OCI-LY1 (cell line): ENCODE results near the gene MEIKIN.

Source experiments
- H2AFZ ChIP-seq: fragments of 200-600 bp; sonication (generic), shearing (Covaris generic); 2 replicates; pipeline ENCODE4 v1.6.0; 2014; ENCODE audit warnings: antibody characterized with exemption, mild to moderate bottlenecking, low read length
- H3F3A ChIP-seq: fragments of 200-600 bp; sonication (generic), shearing (Covaris generic); 2 replicates; pipeline ENCODE4 v1.6.0; 2014; ENCODE audit warnings: mild to moderate bottlenecking, antibody characterized with exemption, low read length, moderate library complexity; ENCODE audit not compliant: insufficient read depth
- H3K27ac ChIP-seq: fragments of 200-600 bp; sonication (generic); 2 replicates; pipeline ENCODE4 v1.5.1; 2014; ENCODE audit warnings: low read length, mixed run types, mild to moderate bottlenecking, low read depth; ENCODE audit not compliant: poor library complexity, severe bottlenecking
- H3K27me3 ChIP-seq: fragments of 200-600 bp; sonication (generic); 2 replicates; pipeline ENCODE4 v1.6.0; 2014; ENCODE audit warnings: antibody characterized with exemption, mild to moderate bottlenecking, low read length, moderate library complexity; ENCODE audit not compliant: insufficient read depth
- H3K36me3 ChIP-seq: fragments of 200-600 bp; sonication (generic); 2 replicates; pipeline ENCODE4 v1.6.1; 2014; ENCODE audit warnings: mild to moderate bottlenecking, antibody characterized with exemption, low read length, moderate library complexity, mixed read lengths; ENCODE audit not compliant: insufficient read depth
- H3K4me1 ChIP-seq: fragments of 200-600 bp; sonication (generic); 2 replicates; pipeline ENCODE4 v1.5.1; 2014; ENCODE audit warnings: mild to moderate bottlenecking, low read length, moderate library complexity; ENCODE audit not compliant: insufficient read depth, severe bottlenecking
- H3K4me2 ChIP-seq: fragments of 200-600 bp; sonication (generic), shearing (Covaris generic); 2 replicates; pipeline ENCODE4 v1.6.1; 2014; ENCODE audit warnings: low read length
- H3K4me3 ChIP-seq: fragments of 200-600 bp; sonication (generic); 2 replicates; pipeline ENCODE4 v1.5.1; 2014; ENCODE audit warnings: low read length, low read depth, mild to moderate bottlenecking, mixed read lengths; ENCODE audit not compliant: poor library complexity, severe bottlenecking
- H3K79me2 ChIP-seq: fragments of 200-600 bp; shearing (Covaris generic); 2 replicates; pipeline ENCODE4 v1.6.1; 2016; ENCODE audit warnings: mixed run types, low read length, mixed read lengths; ENCODE audit not compliant: insufficient read depth
- H3K9ac ChIP-seq: fragments of 200-600 bp; sonication (generic), shearing (Covaris generic); 2 replicates; pipeline ENCODE4 v1.6.1; 2014; ENCODE audit warnings: mild to moderate bottlenecking, low read length, mixed read lengths
- H3K9me2 ChIP-seq: fragments of 200-600 bp; sonication (generic), shearing (Covaris generic); 2 replicates; pipeline ENCODE4 v1.6.1; 2014; ENCODE audit warnings: low read depth, mild to moderate bottlenecking, low read length, mixed read lengths
- H3K9me3 ChIP-seq: fragments of 200-600 bp; shearing (Covaris generic); 2 replicates; pipeline ENCODE4 v1.6.1; 2014; ENCODE audit warnings: low read length, mixed read lengths
- H4K20me1 ChIP-seq: fragments of 200-600 bp; sonication (generic), shearing (Covaris generic); 2 replicates; pipeline ENCODE4 v1.6.0; 2016; ENCODE audit warnings: mild to moderate bottlenecking, low read length; ENCODE audit not compliant: insufficient read depth
- CTCF ChIP-seq: fragments of 200-600 bp; sonication (generic), shearing (Covaris generic); IDR thresholded peaks from 2 replicates; pipeline ENCODE4 v1.5.1; 2017; ENCODE audit warnings: mild to moderate bottlenecking, antibody characterized with exemption, low read length, moderate library complexity, mixed read lengths
- EZH2 ChIP-seq: fragments of 200-600 bp; sonication (generic), shearing (Covaris generic); IDR thresholded peaks from 2 replicates; pipeline ENCODE4 v1.8.0; 2017; ENCODE audit warnings: borderline replicate concordance, mixed run types, mild to moderate bottlenecking, antibody characterized with exemption, low read length, moderate library complexity, mixed read lengths

Gene MEIKIN

GRCh38 chr5:131766689-131767088, 178.8 kb downstream of the MEIKIN start:
- Histone ChIP-seq H3K4me2 (no peak overlapping the region), H3K4me3 (no peak overlapping the region), H3K27ac (no peak overlapping the region), H3F3A (no peaks in the 10 kb centered on the region), H3K27me3 (no peaks in the 10 kb centered on the region), H3K79me2 (peaks cover 71% of the 10 kb centered on the region), H4K20me1 (no peaks in the 10 kb centered on the region), H3K36me3 (peaks cover 7% of the 10 kb centered on the region; the same call in 1 of the 2 replicates), H3K9ac (no peak overlapping the region), H3K9me3 (peaks cover 3% of the 10 kb centered on the region; the same call in 1 of the 2 replicates), H2AFZ (no peak overlapping the region), H3K4me1 (peaks cover 9% of the 10 kb centered on the region), H3K9me2 (no peaks in the 10 kb centered on the region)
- TF ChIP-seq CTCF (no peak), EZH2 (no peak)

- no peak overlapping the region for H3K4me2 ChIP-seq
- H3K27me3 ChIP-seq: no peaks in the 10 kb centered on the region
- H3K9ac ChIP-seq: no peak overlapping the region
- H3K36me3 ChIP-seq: peaks cover 7% of the 10 kb centered on the region; the same call in 1 of the 2 replicates
- H4K20me1 ChIP-seq: no peaks in the 10 kb centered on the region
- H3K27ac ChIP-seq: no peak overlapping the region
- H3K4me3 ChIP-seq: no peak overlapping the region
- peaks cover 3% of the 10 kb centered on the region; the same call in 1 of the 2 replicates for H3K9me3 ChIP-seq
- peaks cover 9% of the 10 kb centered on the region for H3K4me1 ChIP-seq
- H2AFZ ChIP-seq: no peak overlapping the region
- H3K79me2 ChIP-seq: peaks cover 71% of the 10 kb centered on the region
- H3K9me2 ChIP-seq: no peaks in the 10 kb centered on the region
- no peaks in the 10 kb centered on the region for H3F3A ChIP-seq
- TF ChIP-seq EZH2 (no peak), CTCF (no peak)
Observed at GRCh38 chr5:131765261-131765660, 180.2 kb downstream of the MEIKIN start.

GRCh38 chr5:131763968-131764367, 181.5 kb downstream of the MEIKIN start:
- Histone ChIP-seq H3K9ac (no peak overlapping the region), H4K20me1 (no peaks in the 10 kb centered on the region), H3K4me3 (no peak overlapping the region), H3K9me3 (peaks cover 3% of the 10 kb centered on the region; the same call in 1 of the 2 replicates), H3K4me2 (no peak overlapping the region), H3K79me2 (peaks cover 70% of the 10 kb centered on the region), H3K27me3 (no peaks in the 10 kb centered on the region), H2AFZ (no peak overlapping the region), H3K36me3 (peaks cover 7% of the 10 kb centered on the region; the same call in 1 of the 2 replicates), H3K4me1 (peaks cover under 1% of the 10 kb centered on the region), H3K27ac (no peak overlapping the region), H3F3A (no peaks in the 10 kb centered on the region), H3K9me2 (no peaks in the 10 kb centered on the region)
- no peak for TF ChIP-seq CTCF
- no peak for TF ChIP-seq EZH2
